Measurements from ENCODE around the gene SEL1L3. TPM values are rescaled to one million over a fixed set of nuclear protein-coding genes. Genes with fewer than 3 reads are reported as not detected.

SEL1L3 gene
- total RNA-seq, 1 donor from 2014 or later, result 123 TPM

GRCh38 chr4:25727711-25728493, 134.9 kb downstream of the SEL1L3 start:
- peak; percentile 19 for DNase-seq (ENCODE audit: low read depth)
- H3K4me3 ChIP-seq (ENCODE audit: low read depth, low read length), result no peak overlapping the region
- no peaks in the 10 kb centered on the region for H3K36me3 ChIP-seq (ENCODE audit: control insufficient read depth, insufficient read depth, low read length)
- TF ChIP-seq, protein P1, sequence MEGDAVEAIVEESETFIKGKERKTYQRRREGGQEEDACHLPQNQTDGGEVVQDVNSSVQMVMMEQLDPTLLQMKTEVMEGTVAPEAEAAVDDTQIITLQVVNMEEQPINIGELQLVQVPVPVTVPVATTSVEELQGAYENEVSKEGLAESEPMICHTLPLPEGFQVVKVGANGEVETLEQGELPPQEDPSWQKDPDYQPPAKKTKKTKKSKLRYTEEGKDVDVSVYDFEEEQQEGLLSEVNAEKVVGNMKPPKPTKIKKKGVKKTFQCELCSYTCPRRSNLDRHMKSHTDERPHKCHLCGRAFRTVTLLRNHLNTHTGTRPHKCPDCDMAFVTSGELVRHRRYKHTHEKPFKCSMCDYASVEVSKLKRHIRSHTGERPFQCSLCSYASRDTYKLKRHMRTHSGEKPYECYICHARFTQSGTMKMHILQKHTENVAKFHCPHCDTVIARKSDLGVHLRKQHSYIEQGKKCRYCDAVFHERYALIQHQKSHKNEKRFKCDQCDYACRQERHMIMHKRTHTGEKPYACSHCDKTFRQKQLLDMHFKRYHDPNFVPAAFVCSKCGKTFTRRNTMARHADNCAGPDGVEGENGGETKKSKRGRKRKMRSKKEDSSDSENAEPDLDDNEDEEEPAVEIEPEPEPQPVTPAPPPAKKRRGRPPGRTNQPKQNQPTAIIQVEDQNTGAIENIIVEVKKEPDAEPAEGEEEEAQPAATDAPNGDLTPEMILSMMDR (IDR thresholded peaks at IDR 0.05; ENCODE audit: insufficient read depth, low read length, poor library complexity, severe bottlenecking), result no peak
- H3K27me3 ChIP-seq (ENCODE audit: control insufficient read depth, insufficient read depth, low read length), result no peaks in the 10 kb centered on the region

- TF ChIP-seq, protein P1 (IDR thresholded peaks at IDR 0.05; ENCODE audit: insufficient read depth, low read length, poor library complexity, severe bottlenecking), result no peak
- no peak overlapping the region for H3K4me3 ChIP-seq (ENCODE audit: low read depth, low read length)
- no peak for DNase-seq (ENCODE audit: low read depth)
- no peaks in the 10 kb centered on the region for H3K27me3 ChIP-seq (ENCODE audit: control insufficient read depth, insufficient read depth, low read length)
- no peaks in the 10 kb centered on the region for H3K36me3 ChIP-seq (ENCODE audit: control insufficient read depth, insufficient read depth, low read length)
Observed at GRCh38 chr4:25725870-25726269, 136.9 kb downstream of the SEL1L3 start.

DNA sequence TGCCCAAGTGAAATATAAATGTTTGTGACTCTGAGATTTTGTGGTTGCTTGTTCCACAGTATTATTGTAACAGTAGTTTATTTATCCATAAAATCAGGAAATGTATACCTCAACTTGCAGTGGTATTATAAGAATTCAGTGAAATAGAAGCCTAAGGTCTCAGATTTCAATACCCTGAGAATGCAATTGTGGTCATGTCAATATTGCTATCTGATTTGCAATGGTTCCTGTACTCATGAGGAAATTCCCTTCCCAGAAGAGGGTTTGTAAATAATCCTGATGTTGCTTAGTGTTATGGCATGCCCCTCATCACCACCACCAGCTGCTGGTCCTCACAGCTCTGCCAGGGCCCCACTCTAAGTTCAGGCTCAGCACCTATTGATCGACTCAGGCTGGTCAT, 139.4 kb downstream of the SEL1L3 start:
- Histone ChIP-seq H3K4me3 (ENCODE audit: low read depth, low read length) (no peak overlapping the region), H3K36me3 (ENCODE audit: control insufficient read depth, insufficient read depth, low read length) (no peaks in the 10 kb centered on the region), H3K27me3 (ENCODE audit: control insufficient read depth, insufficient read depth, low read length) (no peaks in the 10 kb centered on the region)
- no peak for DNase-seq (ENCODE audit: low read depth)
- TF ChIP-seq, protein P1 (IDR thresholded peaks at IDR 0.05; ENCODE audit: insufficient read depth, low read length, poor library complexity, severe bottlenecking), result no peak

DNA sequence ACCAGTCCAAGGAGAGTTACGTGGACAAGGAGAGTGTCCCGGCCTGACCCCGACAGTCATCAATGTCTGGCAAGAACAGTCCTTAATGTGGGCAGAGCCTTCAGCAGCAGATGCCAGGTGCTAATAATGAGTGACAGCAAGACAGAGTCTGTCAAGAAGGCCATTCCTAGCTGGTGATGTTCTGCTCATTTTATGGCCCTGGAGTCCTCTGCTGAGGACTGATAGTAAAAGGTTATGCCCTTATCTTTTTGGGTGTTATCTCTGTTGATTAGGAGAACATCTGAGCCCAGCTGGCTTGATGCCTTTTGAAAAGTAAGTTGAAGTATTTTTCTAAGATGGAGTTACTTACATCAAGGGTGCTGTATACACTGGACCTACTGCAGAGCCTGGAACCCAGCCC, 139.8 kb downstream of the SEL1L3 start:
- TF ChIP-seq, protein P1 (IDR thresholded peaks at IDR 0.05; ENCODE audit: insufficient read depth, low read length, poor library complexity, severe bottlenecking), result no peak
- Histone ChIP-seq H3K27me3 (ENCODE audit: control insufficient read depth, insufficient read depth, low read length) (no peaks in the 10 kb centered on the region), H3K4me3 (ENCODE audit: low read depth, low read length) (no peak overlapping the region), H3K36me3 (ENCODE audit: control insufficient read depth, insufficient read depth, low read length) (no peaks in the 10 kb centered on the region)
- no peak for DNase-seq (ENCODE audit: low read depth)

DNA sequence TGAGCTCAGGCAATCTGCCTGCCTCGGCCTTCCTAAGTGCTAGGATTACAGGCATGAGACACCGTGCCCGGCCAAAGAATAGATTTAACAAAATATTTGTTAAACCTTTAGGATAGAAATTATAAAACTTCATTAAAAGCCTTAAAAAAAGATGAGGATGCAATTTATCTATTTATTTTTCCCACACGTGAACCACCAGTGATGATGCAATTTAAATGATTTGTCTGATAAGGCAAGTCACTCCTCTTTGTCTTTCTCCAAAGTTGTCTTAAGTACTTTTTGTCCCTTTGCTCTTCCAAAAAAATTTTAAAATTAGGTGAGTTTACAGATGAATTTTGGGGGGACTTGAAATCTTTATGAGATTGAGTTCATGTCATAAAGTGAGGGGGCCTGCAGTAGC, 149.0 kb downstream of the SEL1L3 start:
- no peak for DNase-seq (ENCODE audit: low read depth)
- Histone ChIP-seq H3K4me3 (ENCODE audit: low read depth, low read length) (no peak overlapping the region), H3K27me3 (ENCODE audit: control insufficient read depth, insufficient read depth, low read length) (no peaks in the 10 kb centered on the region), H3K36me3 (ENCODE audit: control insufficient read depth, insufficient read depth, low read length) (no peaks in the 10 kb centered on the region)
- TF ChIP-seq, protein P1 (IDR thresholded peaks at IDR 0.05; ENCODE audit: insufficient read depth, low read length, poor library complexity, severe bottlenecking), result no peak

- TF ChIP-seq, protein P1 (IDR thresholded peaks at IDR 0.05; ENCODE audit: insufficient read depth, low read length, poor library complexity, severe bottlenecking), result no peak
- DNase-seq (ENCODE audit: low read depth), result no peak
- H3K36me3 ChIP-seq (ENCODE audit: control insufficient read depth, insufficient read depth, low read length), result no peaks in the 10 kb centered on the region
- no peaks in the 10 kb centered on the region for H3K27me3 ChIP-seq (ENCODE audit: control insufficient read depth, insufficient read depth, low read length)
- no peak overlapping the region for H3K4me3 ChIP-seq (ENCODE audit: low read depth, low read length)
Observed at GRCh38 chr4:25712611-25713010, 150.2 kb downstream of the SEL1L3 start.
